Activated T-helper 1 cell treated with anti-CD3 and anti-CD28 coated beads, Interleukin-12 subunit alpha, Interleukin-12 subunit beta, Interleukin-2, Interleukin-4 antibody, amounts not matched to agents 30 ng/mL and 10 ng/mL and 1 ng/mL, durations not matched to agents 14 hours and 24 hours and 36 hours (primary cell): ENCODE results near the gene FLT1. TPM values are rescaled to one million over a fixed set of nuclear protein-coding genes. Genes with fewer than 3 reads are reported as not detected.

Experiments used
- DNase-seq: peaks from one replicate; pipeline ENCODE4 v3.0.0; 2021; ENCODE audit warnings: low spot score
- H3K27ac Mint-ChIP-seq: one replicate; pipeline ENCODE4 v1.8.0; 2021; ENCODE audit warnings: mild to moderate bottlenecking, mixed read lengths
- H3K27me3 Mint-ChIP-seq: one replicate; pipeline ENCODE4 v1.8.0; 2022; ENCODE audit warnings: mild to moderate bottlenecking, moderate library complexity, mixed read lengths; ENCODE audit not compliant: insufficient read depth
- H3K36me3 Mint-ChIP-seq: one replicate; pipeline ENCODE4 v1.8.0; 2021; ENCODE audit warnings: low read depth, mixed read lengths
- H3K4me1 Mint-ChIP-seq: one replicate; pipeline ENCODE4 v1.8.0; 2021; ENCODE audit warnings: low read depth, mixed read lengths
- H3K4me3 Mint-ChIP-seq: one replicate; pipeline ENCODE4 v1.8.0; 2021; ENCODE audit warnings: mild to moderate bottlenecking, moderate library complexity, mixed read lengths
- H3K9me3 Mint-ChIP-seq: one replicate; pipeline ENCODE4 v1.8.0; 2021; ENCODE audit warnings: mixed read lengths
- intact Hi-C: fragments of 100-400 bp; cut with micrococcal nuclease; formaldehyde crosslinking; loops from one replicate; pipeline ENCODE4 v1.15.1; 2024
- total RNA-seq: library from RNA; stranded (reverse); gene quantifications from 2 replicates; pipeline ENCODE4 v1.2.3, GENCODE V29; 2022

Gene FLT1
- total RNA-seq, 1 donor from 2014 or later = 45.6 TPM

DNA sequence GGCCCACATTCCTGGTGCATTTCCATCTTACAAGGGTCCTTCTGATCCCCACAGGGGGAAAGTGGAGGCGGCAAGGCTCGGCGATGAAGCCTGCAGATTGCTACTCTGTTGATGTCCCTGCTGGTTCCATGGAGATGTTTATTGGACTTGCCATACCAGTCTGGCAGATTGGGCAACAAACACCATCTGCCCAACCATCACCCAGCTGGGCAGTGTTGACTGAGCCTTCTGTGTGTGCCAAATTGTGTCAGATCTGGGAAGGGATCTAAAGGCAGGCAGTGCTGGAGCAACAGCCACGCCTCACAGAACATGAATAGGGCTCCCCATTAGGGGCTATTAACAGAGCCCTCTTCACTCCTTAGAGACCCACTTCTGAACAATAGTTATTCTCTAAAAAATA, 35.0 kb downstream of the FLT1 start:
- H3K4me3 Mint-ChIP-seq = no peak overlapping the region
- H3K36me3 Mint-ChIP-seq = peaks cover 11% of the 10 kb centered on the region
- H3K27ac Mint-ChIP-seq = no peak overlapping the region
- no peaks in the 10 kb centered on the region for H3K4me1 Mint-ChIP-seq
- no peaks in the 10 kb centered on the region for H3K27me3 Mint-ChIP-seq
- DNase-seq = no peak
- H3K9me3 Mint-ChIP-seq = no peaks in the 10 kb centered on the region
- intact Hi-C loops = no loop called here

DNA sequence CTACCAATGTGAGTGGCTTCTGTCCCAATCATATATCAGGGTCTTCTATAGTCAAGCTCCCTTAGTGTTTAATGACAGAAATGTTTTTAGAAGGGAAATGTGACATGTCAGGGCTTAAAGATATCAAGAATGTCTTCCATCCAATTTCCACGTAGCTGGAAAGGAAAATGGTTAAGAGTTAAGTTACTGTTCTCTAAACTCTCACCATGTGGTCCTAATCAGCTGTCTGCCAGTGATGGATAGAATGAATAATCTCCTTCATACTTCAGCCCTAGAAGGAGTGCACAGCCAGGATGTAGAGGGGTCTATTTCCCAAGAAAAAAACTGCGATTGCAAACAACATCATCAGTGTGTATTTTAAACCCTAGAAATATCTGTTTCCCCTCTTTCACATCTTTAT, 36.3 kb downstream of the FLT1 start:
- Mint-ChIP-seq H3K9me3 (no peaks in the 10 kb centered on the region), H3K27me3 (no peaks in the 10 kb centered on the region), H3K4me1 (no peaks in the 10 kb centered on the region), H3K36me3 (peaks cover 11% of the 10 kb centered on the region), H3K27ac (no peak overlapping the region), H3K4me3 (no peak overlapping the region)
- DNase-seq = no peak
- intact Hi-C loops = no loop called here

DNA sequence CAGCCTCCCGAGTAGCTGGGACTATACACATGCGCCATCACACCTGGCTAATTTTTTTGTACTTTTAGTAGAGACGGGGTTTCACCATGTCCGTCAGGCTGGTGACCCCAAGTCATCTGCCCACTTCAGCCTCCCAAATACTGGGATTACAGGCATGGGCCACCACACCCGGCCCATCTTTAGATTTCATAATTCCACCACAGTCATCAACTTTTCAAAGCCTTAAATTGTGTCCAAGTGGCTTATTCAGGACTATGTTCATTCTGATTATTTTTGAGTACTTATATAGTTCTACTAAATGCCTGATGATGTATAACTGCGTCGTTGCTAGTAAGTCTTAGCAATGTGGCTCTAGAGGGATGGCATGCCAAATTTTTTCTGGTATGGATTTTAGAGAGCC, 36.9 kb downstream of the FLT1 start:
- intact Hi-C loops = no loop called here
- DNase-seq = no peak
- H3K36me3 Mint-ChIP-seq = peaks cover 11% of the 10 kb centered on the region
- no peaks in the 10 kb centered on the region for H3K9me3 Mint-ChIP-seq
- H3K27me3 Mint-ChIP-seq = no peaks in the 10 kb centered on the region
- H3K4me3 Mint-ChIP-seq = no peak overlapping the region
- H3K4me1 Mint-ChIP-seq = no peaks in the 10 kb centered on the region
- no peak overlapping the region for H3K27ac Mint-ChIP-seq

DNA sequence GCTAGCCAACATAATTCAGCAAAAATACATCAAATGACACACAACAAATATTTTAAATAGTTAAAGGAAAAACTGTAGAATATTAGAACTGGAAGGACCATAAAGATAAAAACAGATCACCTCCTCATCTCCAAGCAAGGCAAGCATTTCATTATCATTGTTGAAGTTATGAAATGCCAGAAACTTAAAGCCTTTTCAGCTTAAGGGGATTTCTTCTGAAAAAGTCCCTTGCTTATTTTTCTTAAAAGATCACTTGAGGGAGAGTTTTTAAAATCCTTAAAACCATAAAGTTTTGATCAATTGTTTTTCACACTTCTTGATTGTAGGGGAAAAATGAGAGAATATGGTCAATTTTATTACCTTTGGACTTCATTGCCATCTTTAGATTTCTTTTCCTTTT, 37.4 kb downstream of the FLT1 start:
- intact Hi-C loops = no loop called here
- H3K36me3 Mint-ChIP-seq = peaks cover 8% of the 10 kb centered on the region
- H3K27ac Mint-ChIP-seq = no peak overlapping the region
- H3K4me3 Mint-ChIP-seq = no peak overlapping the region
- no peaks in the 10 kb centered on the region for H3K27me3 Mint-ChIP-seq
- no peak for DNase-seq
- no peaks in the 10 kb centered on the region for H3K9me3 Mint-ChIP-seq
- no peaks in the 10 kb centered on the region for H3K4me1 Mint-ChIP-seq

DNA sequence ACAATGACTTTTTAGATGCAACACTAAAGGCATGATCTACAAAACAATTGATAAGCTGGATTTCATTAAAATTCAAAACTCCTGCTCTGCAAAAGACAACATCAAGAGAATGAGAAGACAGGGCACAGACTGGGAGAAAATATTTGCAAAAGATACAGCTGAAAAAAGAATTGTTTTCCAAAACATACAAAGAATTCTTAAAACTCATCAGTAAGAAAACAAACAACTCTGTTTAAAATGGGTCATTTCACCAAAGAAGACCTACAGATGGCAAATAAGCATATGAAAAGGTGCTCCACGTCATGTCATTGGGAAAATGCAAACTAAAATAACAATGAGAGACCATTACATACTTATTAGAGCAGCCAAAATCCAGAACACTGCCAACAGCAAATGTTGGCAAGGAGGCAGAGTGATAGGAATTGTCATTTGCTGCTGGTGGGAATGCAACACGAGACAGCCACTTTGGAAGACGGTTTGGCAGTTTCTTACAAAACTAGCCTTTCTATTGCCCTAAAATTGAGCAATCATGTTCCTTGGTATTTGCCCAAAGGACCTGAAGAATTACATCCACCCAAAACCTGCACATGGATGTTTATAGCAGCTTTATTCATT, 39.2 kb downstream of the FLT1 start:
- intact Hi-C loops = no loop called here
- no peaks in the 10 kb centered on the region for H3K4me1 Mint-ChIP-seq
- no peak overlapping the region for H3K27ac Mint-ChIP-seq
- H3K27me3 Mint-ChIP-seq = no peaks in the 10 kb centered on the region
- H3K36me3 Mint-ChIP-seq = peaks cover 8% of the 10 kb centered on the region
- no peak for DNase-seq
- no peak overlapping the region for H3K4me3 Mint-ChIP-seq
- no peaks in the 10 kb centered on the region for H3K9me3 Mint-ChIP-seq

DNA sequence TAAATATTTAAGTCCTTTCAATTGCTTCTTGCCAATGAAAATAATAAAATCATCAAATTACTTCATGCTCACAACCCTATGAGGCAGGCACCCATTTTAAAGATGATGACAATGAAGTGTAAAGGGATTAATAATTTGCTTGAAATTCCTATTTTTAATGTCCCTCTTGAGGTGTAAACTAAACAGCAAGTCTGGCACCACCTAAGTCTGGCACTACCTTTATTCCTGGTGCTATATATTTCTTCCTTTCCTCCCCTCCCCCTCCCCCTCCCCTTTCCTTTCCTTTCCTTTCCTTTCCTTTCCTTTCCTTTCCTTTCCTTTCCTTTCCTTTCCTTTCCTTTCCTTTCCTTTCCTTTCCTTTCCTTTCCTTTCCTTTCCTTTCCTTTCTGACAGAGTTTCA, 42.2 kb downstream of the FLT1 start:
- no peak overlapping the region for H3K4me3 Mint-ChIP-seq
- no peaks in the 10 kb centered on the region for H3K4me1 Mint-ChIP-seq
- intact Hi-C loops = no loop called here
- no peaks in the 10 kb centered on the region for H3K27me3 Mint-ChIP-seq
- H3K36me3 Mint-ChIP-seq = peaks cover 15% of the 10 kb centered on the region
- H3K9me3 Mint-ChIP-seq = peaks cover 5% of the 10 kb centered on the region
- no peak overlapping the region for H3K27ac Mint-ChIP-seq
- DNase-seq = no peak

DNA sequence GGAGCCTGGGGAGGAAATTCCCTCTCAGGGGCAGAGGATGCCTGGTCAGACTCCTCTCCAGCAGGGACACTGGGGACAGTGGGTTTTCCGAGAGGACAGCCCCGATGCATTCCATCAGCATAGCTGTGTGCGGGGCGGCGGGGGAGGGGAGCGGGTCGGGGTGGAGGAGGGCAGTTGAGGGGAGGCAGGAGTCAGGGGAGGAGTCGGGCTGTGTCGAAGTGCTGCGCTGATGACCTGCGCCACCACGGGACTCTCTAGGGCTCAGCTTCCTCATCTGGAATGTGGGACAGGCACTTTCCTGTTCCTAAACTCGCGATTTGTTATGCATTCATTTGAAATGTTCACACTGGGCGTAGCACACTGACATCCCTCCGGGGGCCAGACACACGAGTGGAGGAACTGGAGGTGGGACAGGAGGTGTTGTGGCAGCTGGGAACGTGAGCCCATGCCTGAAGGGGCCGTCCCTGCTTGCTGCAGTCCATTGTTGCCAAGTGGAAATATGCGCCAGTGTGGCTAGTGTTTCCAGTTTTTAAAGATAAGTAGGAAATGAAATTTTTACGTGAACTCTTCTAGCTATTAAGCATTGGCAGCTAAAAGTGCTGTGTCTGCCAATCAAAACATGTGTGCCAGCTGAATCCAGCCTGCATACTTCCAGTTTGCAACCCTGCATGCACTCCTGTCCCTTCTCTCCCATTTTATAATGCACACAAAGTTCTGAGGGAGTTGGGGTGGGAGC, 43.3 kb downstream of the FLT1 start:
- no peak overlapping the region for H3K27ac Mint-ChIP-seq
- no peaks in the 10 kb centered on the region for H3K27me3 Mint-ChIP-seq
- H3K4me1 Mint-ChIP-seq = no peaks in the 10 kb centered on the region
- DNase-seq = no peak
- no peak overlapping the region for H3K4me3 Mint-ChIP-seq
- intact Hi-C loops = no loop called here
- H3K9me3 Mint-ChIP-seq = peaks cover 6% of the 10 kb centered on the region
- peaks cover 14% of the 10 kb centered on the region for H3K36me3 Mint-ChIP-seq

DNA sequence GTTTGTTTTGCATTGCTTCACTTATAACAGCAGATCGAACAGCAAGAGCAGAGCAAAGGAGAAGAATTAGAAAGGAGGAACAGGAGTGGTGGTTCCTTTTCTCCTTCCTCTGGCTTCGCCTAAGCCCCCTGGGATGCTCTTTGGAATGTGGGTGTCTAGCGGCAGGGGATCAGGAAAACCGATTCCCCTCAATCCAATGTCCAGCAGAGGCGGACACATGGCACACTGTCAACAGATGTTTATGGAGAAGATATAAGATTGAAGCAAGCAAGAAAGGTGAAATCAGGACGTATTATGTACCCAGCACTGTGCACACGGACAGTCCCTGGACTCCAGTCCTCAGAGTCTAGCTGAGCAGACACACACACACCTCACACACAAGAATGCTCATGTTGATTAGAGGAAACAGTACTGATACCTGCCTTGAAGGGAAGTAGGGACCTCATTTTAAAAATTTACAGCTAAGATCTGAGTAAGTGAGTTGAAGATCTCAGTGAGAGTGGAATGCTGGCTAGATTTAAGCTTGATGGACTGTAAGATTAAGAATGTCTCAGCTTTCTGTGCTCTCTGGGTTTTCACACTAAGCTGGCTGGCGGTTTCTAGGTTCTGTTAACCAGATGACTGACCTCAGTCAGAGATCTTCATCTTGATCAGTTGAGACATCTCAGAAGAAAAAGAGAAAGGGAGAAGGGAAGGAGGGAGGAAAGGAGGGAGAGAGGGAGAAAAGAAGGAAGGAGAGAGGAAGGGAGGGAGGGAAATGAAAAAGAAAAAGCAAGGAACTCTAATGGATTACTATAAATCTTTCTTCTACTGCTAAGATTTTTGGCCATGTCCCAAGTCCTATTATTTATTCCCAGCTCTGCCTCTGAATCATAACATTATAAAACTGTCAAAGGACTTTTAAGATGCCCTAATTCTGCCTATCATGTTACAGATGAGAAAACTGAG, 44.8 kb downstream of the FLT1 start:
- H3K27ac Mint-ChIP-seq = peak overlapping the region; percentile 36
- intact Hi-C loops = no loop called here
- H3K36me3 Mint-ChIP-seq = peaks cover 14% of the 10 kb centered on the region
- no peaks in the 10 kb centered on the region for H3K27me3 Mint-ChIP-seq
- H3K4me3 Mint-ChIP-seq = no peak overlapping the region
- DNase-seq = no peak
- H3K9me3 Mint-ChIP-seq = peaks cover 12% of the 10 kb centered on the region
- H3K4me1 Mint-ChIP-seq = no peaks in the 10 kb centered on the region

DNA sequence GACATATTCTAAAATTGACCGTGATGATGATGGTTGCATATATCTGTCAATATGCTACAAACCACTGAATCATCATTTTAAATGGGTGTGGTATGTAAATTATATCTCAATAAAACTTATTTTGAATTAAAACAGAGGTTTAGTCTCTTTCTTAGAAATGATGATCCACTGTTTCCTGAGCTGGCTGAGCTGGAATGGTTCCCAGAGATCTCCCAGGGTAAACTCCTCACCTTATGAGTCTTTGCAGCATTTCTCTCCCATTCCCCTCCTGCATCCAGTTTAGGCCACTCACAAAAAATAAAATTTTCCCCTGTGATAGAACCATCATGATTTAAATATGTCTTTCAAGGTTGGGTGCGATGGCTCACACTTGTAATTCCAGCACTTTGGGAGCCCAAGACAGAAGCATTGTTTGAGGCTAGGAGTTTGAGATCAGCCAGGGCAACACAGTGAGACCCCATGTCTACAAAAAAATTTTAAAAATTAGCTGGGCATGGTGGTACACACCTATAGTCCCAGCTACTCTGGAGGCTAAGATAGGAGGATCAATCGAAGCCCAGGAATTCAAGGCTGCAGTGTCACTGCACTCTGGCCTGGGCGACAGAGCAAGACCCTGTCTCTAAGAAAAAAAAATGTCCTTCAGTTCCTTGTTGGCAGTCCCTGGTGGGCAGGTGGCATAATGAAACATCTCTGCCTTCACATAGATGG, 46.1 kb downstream of the FLT1 start:
- Mint-ChIP-seq H3K9me3 (peaks cover 12% of the 10 kb centered on the region), H3K4me1 (no peaks in the 10 kb centered on the region), H3K27me3 (peaks cover 3% of the 10 kb centered on the region), H3K27ac (no peak overlapping the region), H3K4me3 (no peak overlapping the region), H3K36me3 (peaks cover 14% of the 10 kb centered on the region)
- no peak for DNase-seq
- intact Hi-C loops = no loop called here

DNA sequence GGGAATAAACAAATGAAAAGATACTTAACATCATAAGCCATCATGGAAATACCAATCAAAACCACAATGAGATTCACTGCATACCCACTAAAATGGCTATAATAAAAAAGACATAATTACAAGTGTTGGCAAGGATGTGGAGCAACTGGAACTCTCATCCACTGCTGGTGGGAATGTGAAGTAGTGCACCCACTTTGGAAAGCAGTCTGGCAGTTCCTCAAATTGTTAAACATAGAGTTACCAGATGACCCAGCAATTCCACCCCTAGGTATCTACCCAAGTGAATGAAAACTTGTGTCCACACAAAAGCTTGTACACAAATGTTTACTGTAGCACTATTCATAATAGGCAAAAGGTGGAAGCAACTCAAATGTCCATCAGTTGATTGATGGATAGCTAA, 46.9 kb downstream of the FLT1 start:
- intact Hi-C loops = no loop called here
- Mint-ChIP-seq H3K36me3 (peaks cover 14% of the 10 kb centered on the region), H3K27ac (no peak overlapping the region), H3K27me3 (peaks cover 3% of the 10 kb centered on the region), H3K4me1 (no peaks in the 10 kb centered on the region), H3K4me3 (no peak overlapping the region), H3K9me3 (peaks cover 12% of the 10 kb centered on the region)
- DNase-seq = no peak

DNA sequence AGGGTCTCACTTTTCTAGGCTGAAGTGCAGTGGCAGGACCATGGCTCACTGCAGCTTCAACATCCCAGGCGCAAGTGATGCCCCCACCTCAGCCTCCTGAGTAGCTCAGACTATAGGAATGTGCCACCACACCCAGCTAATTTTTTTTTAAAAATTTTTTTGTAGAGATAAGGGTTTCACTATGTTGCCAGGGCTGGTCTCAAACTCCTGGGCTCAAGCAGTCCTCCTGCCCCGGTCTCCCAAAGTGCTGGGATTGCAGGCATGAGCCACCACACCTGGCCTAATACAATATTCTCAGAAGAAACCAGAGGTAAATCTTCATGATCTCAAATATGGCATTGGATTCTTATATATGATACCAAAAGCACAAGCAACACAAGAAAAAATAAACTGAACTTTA, 47.7 kb downstream of the FLT1 start:
- Mint-ChIP-seq H3K9me3 (peaks cover 12% of the 10 kb centered on the region), H3K36me3 (peaks cover 14% of the 10 kb centered on the region), H3K27ac (no peak overlapping the region), H3K27me3 (peaks cover 3% of the 10 kb centered on the region), H3K4me1 (no peaks in the 10 kb centered on the region), H3K4me3 (no peak overlapping the region)
- DNase-seq = no peak
- intact Hi-C loops = no loop called here

DNA sequence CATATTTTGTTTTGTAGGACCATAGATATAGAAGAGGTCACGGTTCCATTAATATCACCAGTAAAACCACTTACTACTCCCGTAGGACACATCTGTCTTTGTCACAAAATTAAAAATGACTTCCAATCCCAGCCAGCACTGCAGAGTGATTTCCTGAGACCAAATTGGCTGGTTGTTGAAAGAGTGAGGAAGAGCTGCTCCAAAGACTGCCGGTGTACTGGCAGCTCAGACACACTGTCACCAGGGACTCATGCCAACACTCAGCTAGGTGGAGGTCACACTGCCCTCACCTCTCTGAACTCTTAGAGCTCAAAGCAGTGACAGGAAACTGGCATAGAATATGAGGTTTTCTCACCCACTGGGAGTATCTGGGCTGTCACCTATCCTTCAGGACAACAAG, 52.1 kb downstream of the FLT1 start:
- DNase-seq = no peak
- intact Hi-C loops = no loop called here
- peaks cover 4% of the 10 kb centered on the region for H3K27me3 Mint-ChIP-seq
- H3K36me3 Mint-ChIP-seq = peaks cover 9% of the 10 kb centered on the region
- peaks cover 7% of the 10 kb centered on the region for H3K9me3 Mint-ChIP-seq
- no peak overlapping the region for H3K4me3 Mint-ChIP-seq
- H3K27ac Mint-ChIP-seq = no peak overlapping the region
- no peaks in the 10 kb centered on the region for H3K4me1 Mint-ChIP-seq
